Spleen (tissue), 11 donors: ENCODE data around the gene SORCS2. TPM values are rescaled to one million over a fixed set of nuclear protein-coding genes. Genes with fewer than 3 reads are reported as not detected.

Source experiments
- DNase-seq: peaks from one replicate; pipeline ENCODE4 v3.0.0-alpha.2; 2020
- H3K27ac ChIP-seq, 8 donors: fragments of 200-600 bp; sonication (generic) in 7 of 8; 1 replicate in 4 of 8; 2 replicates in 4 of 8; pipeline versions ENCODE4 v1.5.0 to v1.8.0; 2016 to 2021; ENCODE audit warnings: inconsistent platforms in 4 of 8, mild to moderate bottlenecking in 4 of 8, moderate library complexity in 1 of 8
- H3K27me3 ChIP-seq, 7 donors: fragments of 200-600 bp; sonication (generic) in 6 of 7; replicated peaks in 1 of 7; 1 replicate in 4 of 7; 2 replicates in 3 of 7; pipeline versions ENCODE4 v1.5.0 to v1.8.0; 2016 to 2021; ENCODE audit warnings: inconsistent platforms in 3 of 7, mild to moderate bottlenecking in 1 of 7
- H3K36me3 ChIP-seq, 6 donors: fragments of 200-600 bp; sonication (generic) in 5 of 6; 1 replicate in 4 of 6; 2 replicates in 2 of 6; pipeline versions ENCODE4 v1.5.0 to v1.8.0; 2016 to 2021; ENCODE audit warnings: inconsistent platforms in 2 of 6
- H3K4me1 ChIP-seq, 6 donors: fragments of 200-600 bp; sonication (generic) in 5 of 6; 1 replicate in 3 of 6; 2 replicates in 3 of 6; pipeline versions ENCODE4 v1.5.0 to v1.8.0; 2016 to 2021; ENCODE audit warnings: inconsistent platforms in 3 of 6
- H3K4me3 ChIP-seq, 8 donors: fragments of 200-600 bp; sonication (generic) in 7 of 8; 1 replicate in 4 of 8; 2 replicates in 4 of 8; pipeline versions ENCODE4 v1.5.0 to v1.8.0; 2016 to 2021; ENCODE audit warnings: inconsistent platforms in 4 of 8, mild to moderate bottlenecking in 4 of 8, moderate library complexity in 2 of 8
- H3K9me3 ChIP-seq, 8 donors: fragments of 200-600 bp; sonication (generic) in 7 of 8; 1 replicate in 4 of 8; 2 replicates in 4 of 8; pipeline versions ENCODE4 v1.5.0 to v1.8.0; 2016 to 2021; ENCODE audit warnings: inconsistent platforms in 4 of 8
- CTCF ChIP-seq, 11 experiments: fragments of 200-600 bp in 7 of 11; fragments of 450-650 bp in 4 of 11; sonication (generic) in 4 of 11; IDR thresholded peaks in 8 of 11; conservative IDR thresholded peaks in 3 of 11; 1 replicate in 7 of 11; 2 replicates in 4 of 11; pipeline versions ENCODE4 v1.4.0 to v1.8.0; 2016 to 2021; ENCODE audit warnings: antibody characterized with exemption in 11 of 11, inconsistent platforms in 4 of 11, mild to moderate bottlenecking in 1 of 11
- POLR2A ChIP-seq, 3 donors: fragments of 450-650 bp; IDR thresholded peaks; one replicate each; pipeline ENCODE4 v1.5.1; 2017; ENCODE audit warnings: antibody characterized with exemption in 3 of 3, mild to moderate bottlenecking in 1 of 3
- POLR2AphosphoS5 ChIP-seq, 3 donors: sonication (generic); formaldehyde crosslinking; IDR thresholded peaks; one replicate each; pipeline ENCODE4 v1.5.1; 2017; ENCODE audit warnings: antibody characterized with exemption in 3 of 3
- WGBS, 5 donors: extraction: QIAGEN DNeasy Blood & Tissue Kit in 3 of 5; methylation state at CpG; one replicate each; pipeline versions ENCODE4 v1.1.5 to v1.1.7; 2013 to 2018; 5-methylcytosine and 5-hydroxymethylcytosine counted together
- intact Hi-C: fragments of 100-400 bp; cut with DNase I; formaldehyde crosslinking; loops from one replicate; pipeline ENCODE4 v1.15.0; 2023; ENCODE audit warnings: low total_unique reads
- polyA plus RNA-seq, 3 donors: library from polyadenylated mRNA; stranded (reverse); fragments of 200-250 nt; gene quantifications; one replicate each; pipeline ENCODE4 v1.2.1, GENCODE V29; 2013
- total RNA-seq, 7 donors: library from RNA; depleted of rRNA in 3 of 7; stranded (reverse); fragments of >200 nt in 3 of 7; fragmentation: NEBNext Ultra II Directional in 4 of 7; extraction: Animal tissue kit (Norgen Biotek cat#: 25700) in 4 of 7; gene quantifications; one replicate each; pipeline versions ENCODE4 v1.1.0 to v1.2.1, GENCODE V29; 2016 to 2021
- donor health status: healthy with polysubstance abuse.
- donor health status: DM: no; HTN: no; CAD: no; lungs with moderate emphysema.
- donor health status: DM: no; HTN: no; CAD: no.
- donor health status: Bipolar disorder and iron deficiency.
- donor health status: healthy.
- donor health status: DM: no; HTN: no; CAD: no.
- donor health status: DM: yes; HTN: yes; CAD: no.

SORCS2 gene
- total and polyA plus RNA-seq, 10 donors, result 0.33 to 1.6 (median 0.60) TPM

- H3K27me3 ChIP-seq, result peaks cover 0 to 75% (median 14%) of the 10 kb centered on the region in 7 donors
- H3K36me3 ChIP-seq, result no peaks in the 10 kb centered on the region
- H3K9me3 ChIP-seq, result no peaks in the 10 kb centered on the region
- DNase-seq, result no peak
- no peak for TF ChIP-seq POLR2A (IDR thresholded peaks at IDR 0.05)
- no peak for TF ChIP-seq CTCF (IDR thresholded peaks at IDR 0.05 in 8 of 11, conservative IDR thresholded peaks at IDR 0.05 in 3 of 11)
- TF ChIP-seq POLR2AphosphoS5 (IDR thresholded peaks at IDR 0.05), result no peak
- H3K27ac ChIP-seq, result no peak overlapping the region
- no peaks in the 10 kb centered on the region for H3K4me1 ChIP-seq
- H3K4me3 ChIP-seq, result no peak overlapping the region
- intact Hi-C loops, result no loop called here
- 53 to 69% (median 59%) methylated on average over 30 of the region's 30 CpGs for WGBS, 5 donors
Observed at GRCh38 chr4:7299010-7299907, 106.9 kb downstream of the SORCS2 start.

GRCh38 chr4:7299908-7300710 lies 107.8 kb downstream of the SORCS2 start:
- H3K9me3 ChIP-seq, result no peaks in the 10 kb centered on the region
- no peak for TF ChIP-seq POLR2AphosphoS5 (IDR thresholded peaks at IDR 0.05)
- TF ChIP-seq CTCF (IDR thresholded peaks at IDR 0.05 in 8 of 11, conservative IDR thresholded peaks at IDR 0.05 in 3 of 11), result no peak
- no peak for TF ChIP-seq POLR2A (IDR thresholded peaks at IDR 0.05)
- H3K27ac ChIP-seq, result no peak overlapping the region
- no peak overlapping the region for H3K4me3 ChIP-seq
- peaks cover 0 to 81% (median 14%) of the 10 kb centered on the region in 7 donors for H3K27me3 ChIP-seq
- intact Hi-C loops, result no loop called here
- no peak for DNase-seq
- no peaks in the 10 kb centered on the region for H3K4me1 ChIP-seq
- H3K36me3 ChIP-seq, result no peaks in the 10 kb centered on the region
- 82 to 88% (median 83%) methylated on average over 25 to 26 of the region's 26 CpGs for WGBS, 5 donors

- intact Hi-C loops, result no loop called here
- WGBS, 5 donors, result 68 to 79% (median 71%) methylated on average over 8 of the region's 8 CpGs
Observed at GRCh38 chr4:7300711-7301095, 108.4 kb downstream of the SORCS2 start.

More at GRCh38 chr4:7300711-7301095, 108.4 kb downstream of the SORCS2 start:
- Histone ChIP-seq H3K4me3 (no peak overlapping the region), H3K27me3 (peaks cover 0 to 79% (median 11%) of the 10 kb centered on the region in 7 donors), H3K36me3 (no peaks in the 10 kb centered on the region), H3K4me1 (no peaks in the 10 kb centered on the region), H3K27ac (no peak overlapping the region), H3K9me3 (no peaks in the 10 kb centered on the region)
- no peak for DNase-seq
- no peak for TF ChIP-seq CTCF (IDR thresholded peaks at IDR 0.05 in 8 of 11, conservative IDR thresholded peaks at IDR 0.05 in 3 of 11)
- TF ChIP-seq POLR2AphosphoS5 (IDR thresholded peaks at IDR 0.05), result no peak
- TF ChIP-seq POLR2A (IDR thresholded peaks at IDR 0.05), result no peak
